SH-SY5Y (cell line): ENCODE results near the gene LRRN2.

Source experiments
- GATA2 ChIP-seq: IDR thresholded peaks from 2 replicates; pipeline ENCODE4 v1.6.1; 2011; ENCODE audit warnings: mild to moderate bottlenecking, low read depth, low read length
- GATA3 ChIP-seq: IDR thresholded peaks from 2 replicates; pipeline ENCODE4 v1.6.1; 2011; ENCODE audit warnings: low read depth, mild to moderate bottlenecking, low read length, moderate library complexity

GRCh38 chr1:204577794-204578478 lies 107.6 kb downstream of the LRRN2 start:
- TF ChIP-seq GATA3 (no peak), GATA2 (no peak)
